Keratinocyte (primary cell): Measurements from ENCODE around the gene ARFIP1.

Experiments used
- EZH2 ChIP-seq: IDR thresholded peaks from one replicate; pipeline ENCODE4 v1.6.1; 2012; ENCODE audit warnings: inconsistent platforms, mild to moderate bottlenecking, low read length, moderate library complexity
- TF ChIP-seq, protein P1 (sequence below), 3 experiments: IDR thresholded peaks in 1 of 3; conservative IDR thresholded peaks in 1 of 3; optimal IDR thresholded peaks in 1 of 3; 2 replicates in 2 of 3; 3 replicates in 1 of 3; pipeline versions ENCODE3 to v1.5.1; 2011; ENCODE audit warnings: low read length in 3 of 3, mild to moderate bottlenecking in 3 of 3, moderate library complexity in 2 of 3, control low read depth in 1 of 3, inconsistent platforms in 1 of 3; ENCODE audit not compliant: insufficient read depth in 2 of 3; ENCODE audit errors: extremely low read depth in 1 of 3

DNA sequence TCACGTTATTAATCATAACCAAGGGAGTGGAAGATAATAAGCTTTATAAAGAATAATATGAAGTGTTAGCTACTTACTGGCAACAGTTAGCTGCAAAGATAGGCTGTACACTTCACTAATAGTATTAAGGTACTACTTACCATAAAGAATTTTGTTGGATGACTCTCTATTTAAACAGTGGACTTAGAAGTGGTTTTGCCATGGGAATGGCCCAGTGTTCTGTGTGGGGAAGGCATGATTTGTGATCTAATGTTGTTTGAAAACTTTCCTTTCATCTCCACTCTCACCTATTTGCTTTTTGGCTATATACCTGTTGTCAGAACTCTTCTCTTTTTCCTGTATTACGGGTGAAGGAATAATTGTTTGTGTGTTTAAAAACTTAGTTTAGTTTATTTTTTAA, 179.3 kb downstream of the ARFIP1 start:
- TF ChIP-seq, protein P1, sequence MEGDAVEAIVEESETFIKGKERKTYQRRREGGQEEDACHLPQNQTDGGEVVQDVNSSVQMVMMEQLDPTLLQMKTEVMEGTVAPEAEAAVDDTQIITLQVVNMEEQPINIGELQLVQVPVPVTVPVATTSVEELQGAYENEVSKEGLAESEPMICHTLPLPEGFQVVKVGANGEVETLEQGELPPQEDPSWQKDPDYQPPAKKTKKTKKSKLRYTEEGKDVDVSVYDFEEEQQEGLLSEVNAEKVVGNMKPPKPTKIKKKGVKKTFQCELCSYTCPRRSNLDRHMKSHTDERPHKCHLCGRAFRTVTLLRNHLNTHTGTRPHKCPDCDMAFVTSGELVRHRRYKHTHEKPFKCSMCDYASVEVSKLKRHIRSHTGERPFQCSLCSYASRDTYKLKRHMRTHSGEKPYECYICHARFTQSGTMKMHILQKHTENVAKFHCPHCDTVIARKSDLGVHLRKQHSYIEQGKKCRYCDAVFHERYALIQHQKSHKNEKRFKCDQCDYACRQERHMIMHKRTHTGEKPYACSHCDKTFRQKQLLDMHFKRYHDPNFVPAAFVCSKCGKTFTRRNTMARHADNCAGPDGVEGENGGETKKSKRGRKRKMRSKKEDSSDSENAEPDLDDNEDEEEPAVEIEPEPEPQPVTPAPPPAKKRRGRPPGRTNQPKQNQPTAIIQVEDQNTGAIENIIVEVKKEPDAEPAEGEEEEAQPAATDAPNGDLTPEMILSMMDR (optimal IDR thresholded peaks at IDR 0.05 in 1 of 3, IDR thresholded peaks at IDR 0.05 in 1 of 3, conservative IDR thresholded peaks at IDR 0.05 in 1 of 3; ENCODE audit: extremely low read depth in 1 of 3, insufficient read depth in 2 of 3, low read length in 3 of 3): no peak
- no peak for TF ChIP-seq EZH2
